HEK293 (cell line): ENCODE measurements around the gene UBALD1.

Experiments used
- FEZF1 ChIP-seq: fragments of 450-650 bp; formaldehyde crosslinking; IDR thresholded peaks from 2 replicates; pipeline ENCODE4 v1.5.1; 2016; ENCODE audit warnings: missing biosample characterization, missing genetic modification characterization
- GLIS1 ChIP-seq: fragments of 450-650 bp; formaldehyde crosslinking; IDR thresholded peaks from 2 replicates; pipeline ENCODE4 v1.5.1; 2016; ENCODE audit warnings: missing biosample characterization, missing genetic modification characterization
- HOXC10 ChIP-seq: sonication (generic); formaldehyde crosslinking; IDR thresholded peaks from 2 replicates; pipeline ENCODE4 v1.8.1; 2023; ENCODE audit warnings: mild to moderate bottlenecking, missing genetic modification reagents
- KLF17 ChIP-seq: fragments of 450-650 bp; formaldehyde crosslinking; IDR thresholded peaks from 2 replicates; pipeline ENCODE4 v1.5.1; 2016; ENCODE audit warnings: missing biosample characterization, missing genetic modification characterization
- MYNN ChIP-seq: fragments of 450-650 bp; formaldehyde crosslinking; IDR thresholded peaks from 2 replicates; pipeline ENCODE4 v1.5.1; 2016; ENCODE audit warnings: missing biosample characterization, missing genetic modification characterization, borderline replicate concordance
- OSR2 ChIP-seq: fragments of 450-650 bp; formaldehyde crosslinking; IDR thresholded peaks from 2 replicates; pipeline ENCODE4 v1.5.1; 2016; ENCODE audit warnings: missing biosample characterization, missing genetic modification characterization
- ZFP41 ChIP-seq: fragments of 450-650 bp; formaldehyde crosslinking; IDR thresholded peaks from 2 replicates; pipeline ENCODE4 v1.5.1; 2016; ENCODE audit warnings: missing biosample characterization, missing genetic modification characterization, borderline replicate concordance
- ZNF16 ChIP-seq: fragments of 450-650 bp; formaldehyde crosslinking; IDR thresholded peaks from 2 replicates; pipeline ENCODE4 v1.5.1; 2016; ENCODE audit warnings: low read depth, missing biosample characterization, missing genetic modification characterization
- ZNF18 ChIP-seq: fragments of 450-650 bp; formaldehyde crosslinking; IDR thresholded peaks from 2 replicates; pipeline ENCODE4 v1.5.1; 2016; ENCODE audit warnings: missing biosample characterization, missing genetic modification characterization
- ZNF2 ChIP-seq: fragments of 450-650 bp; formaldehyde crosslinking; IDR thresholded peaks from 2 replicates; pipeline ENCODE4 v1.5.1; 2016; ENCODE audit warnings: missing biosample characterization, missing genetic modification characterization
- ZNF239 ChIP-seq: fragments of 450-650 bp; formaldehyde crosslinking; IDR thresholded peaks from 2 replicates; pipeline ENCODE4 v1.5.1; 2016; ENCODE audit warnings: missing biosample characterization, missing genetic modification characterization
- ZNF292 ChIP-seq: fragments of 450-650 bp; formaldehyde crosslinking; IDR thresholded peaks from 2 replicates; pipeline ENCODE4 v1.5.1; 2016; ENCODE audit warnings: low read depth, missing biosample characterization, missing genetic modification characterization, borderline replicate concordance
- ZNF335 ChIP-seq: fragments of 450-650 bp; formaldehyde crosslinking; conservative IDR thresholded peaks from 2 replicates; pipeline ENCODE4 v1.5.1; 2016; ENCODE audit warnings: missing biosample characterization, missing genetic modification characterization
- ZNF391 ChIP-seq: fragments of 450-650 bp; formaldehyde crosslinking; IDR thresholded peaks from 2 replicates; pipeline ENCODE4 v1.5.1; 2016; ENCODE audit warnings: low read depth, missing biosample characterization, missing genetic modification characterization, borderline replicate concordance
- ZNF404 ChIP-seq: fragments of 450-650 bp; formaldehyde crosslinking; IDR thresholded peaks from 2 replicates; pipeline ENCODE4 v1.5.1; 2017; ENCODE audit warnings: missing biosample characterization, missing genetic modification characterization
- ZNF426 ChIP-seq: fragments of 450-650 bp; formaldehyde crosslinking; IDR thresholded peaks from 2 replicates; pipeline ENCODE4 v1.5.1; 2017; ENCODE audit warnings: missing biosample characterization, missing genetic modification characterization, mild to moderate bottlenecking, inconsistent platforms, moderate library complexity
- ZNF558 ChIP-seq: fragments of 450-650 bp; formaldehyde crosslinking; IDR thresholded peaks from 2 replicates; pipeline ENCODE4 v1.5.1; 2016; ENCODE audit warnings: missing biosample characterization, missing genetic modification characterization
- ZNF561 ChIP-seq: fragments of 450-650 bp; IDR thresholded peaks from 2 replicates; pipeline ENCODE4 v1.5.1; 2018; ENCODE audit warnings: missing biosample characterization, missing genetic modification characterization, borderline replicate concordance
- ZNF580 ChIP-seq: fragments of 450-650 bp; formaldehyde crosslinking; IDR thresholded peaks from 2 replicates; pipeline ENCODE4 v1.5.1; 2016; ENCODE audit warnings: missing biosample characterization, missing genetic modification characterization
- ZNF600 ChIP-seq: fragments of 450-650 bp; formaldehyde crosslinking; IDR thresholded peaks from 2 replicates; pipeline ENCODE4 v1.5.1; 2016; ENCODE audit warnings: missing biosample characterization, missing genetic modification characterization
- ZNF660 ChIP-seq: fragments of 450-650 bp; IDR thresholded peaks from 2 replicates; pipeline ENCODE4 v1.5.1; 2018; ENCODE audit warnings: missing biosample characterization, mild to moderate bottlenecking, missing genetic modification characterization
- ZNF670 ChIP-seq: fragments of 450-650 bp; formaldehyde crosslinking; IDR thresholded peaks from 2 replicates; pipeline ENCODE4 v1.5.1; 2016; ENCODE audit warnings: missing biosample characterization, missing genetic modification characterization, low read depth
- ZSCAN23 ChIP-seq: fragments of 450-650 bp; formaldehyde crosslinking; IDR thresholded peaks from 2 replicates; pipeline ENCODE4 v1.5.1; 2016; ENCODE audit warnings: missing biosample characterization, missing genetic modification characterization
- ZSCAN30 ChIP-seq: fragments of 450-650 bp; IDR thresholded peaks from 2 replicates; pipeline ENCODE4 v1.5.1; 2018; ENCODE audit warnings: missing biosample characterization, mild to moderate bottlenecking, missing genetic modification characterization, moderate library complexity
- TF ChIP-seq, protein P1 (sequence below): fragments of 450-650 bp; formaldehyde crosslinking; conservative IDR thresholded peaks from 2 replicates; pipeline ENCODE4 v1.5.1; 2016; ENCODE audit warnings: low read depth, missing biosample characterization, missing genetic modification characterization
- TF ChIP-seq, protein P2 (sequence below): sonication (generic); formaldehyde crosslinking; IDR thresholded peaks from 2 replicates; pipeline ENCODE4 v1.8.1; 2022; ENCODE audit warnings: mild to moderate bottlenecking, moderate library complexity, missing genetic modification reagents
- TF ChIP-seq, protein P3 (sequence below): fragments of 450-650 bp; formaldehyde crosslinking; IDR thresholded peaks from 2 replicates; pipeline ENCODE4 v1.5.1; 2016; ENCODE audit warnings: missing biosample characterization, missing genetic modification characterization

Gene UBALD1

GRCh38 chr16:4624015-4624826, 9.5 kb upstream of the UBALD1 start, which contains the start of gene MGRN1 (continued):
- TF ChIP-seq, protein P1, sequence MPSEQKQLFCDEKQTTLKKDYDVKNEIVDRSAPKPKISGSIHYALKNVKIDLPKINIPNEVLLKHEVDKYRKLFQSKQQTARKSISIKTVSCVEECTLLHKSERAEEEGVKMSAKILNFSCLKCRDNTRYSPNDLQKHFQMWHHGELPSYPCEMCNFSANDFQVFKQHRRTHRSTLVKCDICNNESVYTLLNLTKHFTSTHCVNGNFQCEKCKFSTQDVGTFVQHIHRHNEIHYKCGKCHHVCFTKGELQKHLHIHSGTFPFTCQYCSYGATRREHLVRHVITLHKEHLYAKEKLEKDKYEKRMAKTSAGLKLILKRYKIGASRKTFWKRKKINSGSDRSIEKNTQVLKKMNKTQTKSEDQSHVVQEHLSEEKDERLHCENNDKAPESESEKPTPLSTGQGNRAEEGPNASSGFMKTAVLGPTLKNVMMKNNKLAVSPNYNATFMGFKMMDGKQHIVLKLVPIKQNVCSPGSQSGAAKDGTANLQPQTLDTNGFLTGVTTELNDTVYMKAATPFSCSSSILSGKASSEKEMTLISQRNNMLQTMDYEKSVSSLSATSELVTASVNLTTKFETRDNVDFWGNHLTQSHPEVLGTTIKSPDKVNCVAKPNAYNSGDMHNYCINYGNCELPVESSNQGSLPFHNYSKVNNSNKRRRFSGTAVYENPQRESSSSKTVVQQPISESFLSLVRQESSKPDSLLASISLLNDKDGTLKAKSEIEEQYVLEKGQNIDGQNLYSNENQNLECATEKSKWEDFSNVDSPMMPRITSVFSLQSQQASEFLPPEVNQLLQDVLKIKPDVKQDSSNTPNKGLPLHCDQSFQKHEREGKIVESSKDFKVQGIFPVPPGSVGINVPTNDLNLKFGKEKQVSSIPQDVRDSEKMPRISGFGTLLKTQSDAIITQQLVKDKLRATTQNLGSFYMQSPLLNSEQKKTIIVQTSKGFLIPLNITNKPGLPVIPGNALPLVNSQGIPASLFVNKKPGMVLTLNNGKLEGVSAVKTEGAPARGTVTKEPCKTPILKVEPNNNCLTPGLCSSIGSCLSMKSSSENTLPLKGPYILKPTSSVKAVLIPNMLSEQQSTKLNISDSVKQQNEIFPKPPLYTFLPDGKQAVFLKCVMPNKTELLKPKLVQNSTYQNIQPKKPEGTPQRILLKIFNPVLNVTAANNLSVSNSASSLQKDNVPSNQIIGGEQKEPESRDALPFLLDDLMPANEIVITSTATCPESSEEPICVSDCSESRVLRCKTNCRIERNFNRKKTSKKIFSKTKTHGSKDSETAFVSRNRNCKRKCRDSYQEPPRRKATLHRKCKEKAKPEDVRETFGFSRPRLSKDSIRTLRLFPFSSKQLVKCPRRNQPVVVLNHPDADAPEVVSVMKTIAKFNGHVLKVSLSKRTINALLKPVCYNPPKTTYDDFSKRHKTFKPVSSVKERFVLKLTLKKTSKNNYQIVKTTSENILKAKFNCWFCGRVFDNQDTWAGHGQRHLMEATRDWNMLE (tag by site-specific recombination): peak; percentile 30; the same call in 1 of the 2 replicates
- TF ChIP-seq ZNF2 (tag by site-specific recombination) (peak; percentile 100), OSR2 (tag by site-specific recombination) (no peak), ZNF239 (no peak), ZNF404 (no peak), ZNF660 (tag by site-specific recombination) (0 out of 2 replicates have a peak, but pooled peaks have one; percentile 37), FEZF1 (tag by site-specific recombination) (no peak), ZSCAN23 (tag by site-specific recombination) (no peak), HOXC10 (no peak), KLF17 (tag by site-specific recombination) (peak; percentile 83), ZNF580 (tag by site-specific recombination) (peak; percentile 88), ZNF426 (tag by site-specific recombination) (no peak), ZNF391 (tag by site-specific recombination) (peak; percentile 73), MYNN (tag by site-specific recombination) (no peak), GLIS1 (tag by site-specific recombination) (peak; percentile 3; the same call in 1 of the 2 replicates), ZNF292 (tag by site-specific recombination) (no peak), ZNF335 (tag by site-specific recombination) (peak; percentile 94), ZNF670 (tag by site-specific recombination) (no peak), ZNF18 (tag by site-specific recombination) (peak; percentile 74), ZSCAN30 (tag by site-specific recombination) (peak; percentile 60), ZNF558 (tag by site-specific recombination) (0 out of 2 replicates have a peak, but pooled peaks have one; percentile 50), ZNF600 (tag by site-specific recombination) (peak; percentile 34; the same call in 1 of the 2 replicates), ZFP41 (tag by site-specific recombination) (no peak), ZNF16 (tag by site-specific recombination) (no peak), ZNF561 (tag by site-specific recombination) (no peak)
- TF ChIP-seq, protein P2, sequence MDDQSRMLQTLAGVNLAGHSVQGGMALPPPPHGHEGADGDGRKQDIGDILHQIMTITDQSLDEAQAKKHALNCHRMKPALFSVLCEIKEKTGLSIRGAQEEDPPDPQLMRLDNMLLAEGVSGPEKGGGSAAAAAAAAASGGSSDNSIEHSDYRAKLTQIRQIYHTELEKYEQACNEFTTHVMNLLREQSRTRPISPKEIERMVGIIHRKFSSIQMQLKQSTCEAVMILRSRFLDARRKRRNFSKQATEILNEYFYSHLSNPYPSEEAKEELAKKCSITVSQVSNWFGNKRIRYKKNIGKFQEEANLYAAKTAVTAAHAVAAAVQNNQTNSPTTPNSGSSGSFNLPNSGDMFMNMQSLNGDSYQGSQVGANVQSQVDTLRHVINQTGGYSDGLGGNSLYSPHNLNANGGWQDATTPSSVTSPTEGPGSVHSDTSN (CRISPR knock-in tag): no peak
- TF ChIP-seq, protein P3, sequence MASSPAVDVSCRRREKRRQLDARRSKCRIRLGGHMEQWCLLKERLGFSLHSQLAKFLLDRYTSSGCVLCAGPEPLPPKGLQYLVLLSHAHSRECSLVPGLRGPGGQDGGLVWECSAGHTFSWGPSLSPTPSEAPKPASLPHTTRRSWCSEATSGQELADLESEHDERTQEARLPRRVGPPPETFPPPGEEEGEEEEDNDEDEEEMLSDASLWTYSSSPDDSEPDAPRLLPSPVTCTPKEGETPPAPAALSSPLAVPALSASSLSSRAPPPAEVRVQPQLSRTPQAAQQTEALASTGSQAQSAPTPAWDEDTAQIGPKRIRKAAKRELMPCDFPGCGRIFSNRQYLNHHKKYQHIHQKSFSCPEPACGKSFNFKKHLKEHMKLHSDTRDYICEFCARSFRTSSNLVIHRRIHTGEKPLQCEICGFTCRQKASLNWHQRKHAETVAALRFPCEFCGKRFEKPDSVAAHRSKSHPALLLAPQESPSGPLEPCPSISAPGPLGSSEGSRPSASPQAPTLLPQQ: peak; percentile 77
